C4-2B (cell line): ENCODE data around the gene UBE3C.

Experiments used
- CTCF ChIP-seq: fragments of 450-650 bp; conservative IDR thresholded peaks from 2 replicates; pipeline ENCODE4 v1.5.1; 2017; ENCODE audit warnings: mild to moderate bottlenecking
- ZFX ChIP-seq: fragments of 450-650 bp; IDR thresholded peaks from 2 replicates; pipeline ENCODE4 v1.6.1; 2017

DNA sequence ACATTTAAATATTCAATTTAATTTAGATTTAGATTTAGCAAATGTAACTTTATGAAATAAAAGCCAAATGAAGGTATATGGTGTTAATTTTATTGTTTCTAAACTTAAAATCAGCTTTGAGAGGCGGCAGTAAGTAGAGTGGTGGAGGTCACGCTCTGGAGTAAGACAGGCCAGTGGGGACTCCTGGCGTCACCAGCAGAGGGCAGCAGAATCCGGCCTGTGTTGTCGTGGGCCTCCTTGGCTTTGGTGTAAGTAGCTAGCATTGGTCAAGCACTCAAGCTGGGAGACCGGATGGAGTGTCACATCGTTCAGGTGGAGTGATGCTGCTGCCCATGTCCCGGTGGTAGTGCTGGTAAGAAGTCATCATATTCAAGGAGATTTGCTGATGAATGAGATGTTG lies 99.4 kb downstream of the UBE3C start:
- TF ChIP-seq CTCF (peak; percentile 36), ZFX (no peak)
